ENCODE data around the gene SYTL5. TPM values are rescaled to one million over a fixed set of nuclear protein-coding genes. Genes with fewer than 3 reads are reported as not detected.

Gene SYTL5
- total and polyA plus RNA-seq, 7 experiments from 2014 or later = 0.12 TPM; not detected in 6

DNA sequence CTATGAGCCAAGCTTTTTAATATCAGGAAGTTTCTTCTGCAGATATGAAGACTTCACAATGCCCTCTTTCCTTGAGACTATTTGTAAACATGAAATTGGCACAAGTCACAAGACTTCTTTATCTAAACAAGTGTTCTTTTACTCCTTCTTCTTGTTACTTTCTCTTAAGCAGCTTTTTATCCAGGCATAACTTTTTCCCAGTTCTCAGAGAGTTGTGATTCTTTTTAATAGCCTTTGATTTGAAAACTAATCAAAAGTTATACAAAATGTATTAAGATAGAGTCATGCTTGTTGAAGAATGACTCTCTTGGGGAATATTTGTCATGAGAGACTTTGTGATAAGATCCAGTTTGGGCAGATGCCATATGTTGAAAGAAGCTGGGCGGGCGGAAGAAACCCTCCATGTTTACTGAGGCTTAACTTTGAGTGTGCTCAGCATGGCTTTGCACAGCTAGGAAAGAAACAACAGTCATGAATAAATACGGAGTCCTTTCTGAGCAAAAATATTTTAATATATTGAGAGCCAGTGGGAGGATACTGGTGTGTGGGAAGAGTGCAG lies 39.3 kb downstream of the SYTL5 start:
- Histone ChIP-seq H3K36me3 (ENCODE audit: control insufficient read depth in 2 of 3, insufficient read depth in 3 of 3, low read length in 3 of 3) (no peaks in the 10 kb centered on the region), H3K27ac (ENCODE audit: low read depth, low read length) (no peak overlapping the region), H3K9me3 (ENCODE audit: control insufficient read depth in 2 of 3, low read length in 3 of 3) (no peaks in the 10 kb centered on the region), H3K4me1 (ENCODE audit: control insufficient read depth in 2 of 2, insufficient read depth in 2 of 2, low read length in 2 of 2) (no peaks in the 10 kb centered on the region), H3K27me3 (ENCODE audit: control insufficient read depth in 2 of 2, insufficient read depth in 2 of 2, low read length in 2 of 2) (no peaks in the 10 kb centered on the region), H3K4me3 (ENCODE audit: low read length) (no peak overlapping the region)
- H3K27me3 Mint-ChIP-seq = peaks cover 0 to 5% (median 0%) of the 10 kb centered on the region in 5 donors
- peaks cover 0 to 6% (median 0%) of the 10 kb centered on the region in 11 donors for H3K9me3 Mint-ChIP-seq
- intact Hi-C loops (cut with micrococcal nuclease) = no loop called here
- ATAC-seq = no peak
- DNase-seq = no peak
- H3K27ac Mint-ChIP-seq = no peak overlapping the region
- POLR2A ChIA-PET = no interaction called here
- no peaks in the 10 kb centered on the region for H3K36me3 Mint-ChIP-seq
- H3K4me3 Mint-ChIP-seq = no peak overlapping the region
- no peaks in the 10 kb centered on the region for H3K4me1 Mint-ChIP-seq
- CTCF ChIA-PET = no interaction called here

GRCh38 chrX:38048886-38049285 lies 42.5 kb downstream of the SYTL5 start:
- H3K27ac Mint-ChIP-seq = no peak overlapping the region
- no peak overlapping the region for H3K4me3 Mint-ChIP-seq

DNA sequence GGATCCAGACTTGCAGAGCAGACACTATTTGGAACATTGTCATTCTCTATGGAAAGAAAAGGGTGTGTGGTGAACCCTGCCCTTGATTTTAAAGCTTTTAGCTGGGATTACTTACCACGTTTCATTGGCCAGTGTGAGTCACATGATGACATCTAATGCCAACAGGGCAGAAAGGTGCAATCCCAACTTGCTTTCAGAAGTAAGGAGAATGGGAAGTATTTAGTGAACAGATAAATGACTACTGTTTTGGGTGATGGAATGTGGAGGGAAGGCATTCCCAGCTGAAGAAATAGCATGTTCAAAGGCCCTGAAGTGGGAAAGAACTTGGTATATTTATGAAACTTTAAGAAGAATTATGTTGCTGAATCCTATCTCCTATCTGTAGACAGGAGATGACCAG lies 44.5 kb downstream of the SYTL5 start:
- Histone ChIP-seq H3K27me3 (ENCODE audit: control insufficient read depth in 2 of 2, insufficient read depth in 2 of 2, low read length in 2 of 2) (no peaks in the 10 kb centered on the region), H3K4me3 (ENCODE audit: low read length) (no peak overlapping the region), H3K27ac (ENCODE audit: low read depth, low read length) (no peak overlapping the region), H3K36me3 (ENCODE audit: control insufficient read depth in 2 of 3, insufficient read depth in 3 of 3, low read length in 3 of 3) (no peaks in the 10 kb centered on the region), H3K4me1 (ENCODE audit: control insufficient read depth in 2 of 2, insufficient read depth in 2 of 2, low read length in 2 of 2) (no peaks in the 10 kb centered on the region), H3K9me3 (ENCODE audit: control insufficient read depth in 2 of 3, low read length in 3 of 3) (no peaks in the 10 kb centered on the region)
- ATAC-seq (no peak), DNase-seq (no peak)
- H3K27me3 Mint-ChIP-seq = peaks cover 0 to 5% (median 0%) of the 10 kb centered on the region in 5 donors
- H3K9me3 Mint-ChIP-seq = peaks cover 0 to 5% (median 0%) of the 10 kb centered on the region in 11 donors
- ChIA-PET POLR2A (no interaction called here), CTCF (no interaction called here)
- no peaks in the 10 kb centered on the region for H3K36me3 Mint-ChIP-seq
- no peak overlapping the region for H3K27ac Mint-ChIP-seq
- no peaks in the 10 kb centered on the region for H3K4me1 Mint-ChIP-seq
- H3K4me3 Mint-ChIP-seq = no peak overlapping the region
- intact Hi-C loops (cut with micrococcal nuclease) = no loop called here

More at GRCh38 chrX:38048886-38049285, 42.5 kb downstream of the SYTL5 start:
- no peaks in the 10 kb centered on the region for H3K9me3 ChIP-seq (ENCODE audit: control insufficient read depth in 2 of 3, low read length in 3 of 3)
- no peaks in the 10 kb centered on the region for H3K4me1 ChIP-seq (ENCODE audit: control insufficient read depth in 2 of 2, insufficient read depth in 2 of 2, low read length in 2 of 2)
- DNase-seq (no peak), ATAC-seq (no peak)
- no peaks in the 10 kb centered on the region for H3K36me3 Mint-ChIP-seq
- H3K27me3 Mint-ChIP-seq = peaks cover 0 to 5% (median 0%) of the 10 kb centered on the region in 5 donors
- H3K27ac ChIP-seq (ENCODE audit: low read depth, low read length) = no peak overlapping the region
- no peaks in the 10 kb centered on the region for H3K27me3 ChIP-seq (ENCODE audit: control insufficient read depth in 2 of 2, insufficient read depth in 2 of 2, low read length in 2 of 2)
- intact Hi-C loops (cut with micrococcal nuclease) = no loop called here
- H3K9me3 Mint-ChIP-seq = peaks cover 0 to 6% (median 0%) of the 10 kb centered on the region in 11 donors
- no peaks in the 10 kb centered on the region for H3K36me3 ChIP-seq (ENCODE audit: control insufficient read depth in 2 of 3, insufficient read depth in 3 of 3, low read length in 3 of 3)
- ChIA-PET POLR2A (no interaction called here), CTCF (no interaction called here)
- no peaks in the 10 kb centered on the region for H3K4me1 Mint-ChIP-seq
- no peak overlapping the region for H3K4me3 ChIP-seq (ENCODE audit: low read length)

DNA sequence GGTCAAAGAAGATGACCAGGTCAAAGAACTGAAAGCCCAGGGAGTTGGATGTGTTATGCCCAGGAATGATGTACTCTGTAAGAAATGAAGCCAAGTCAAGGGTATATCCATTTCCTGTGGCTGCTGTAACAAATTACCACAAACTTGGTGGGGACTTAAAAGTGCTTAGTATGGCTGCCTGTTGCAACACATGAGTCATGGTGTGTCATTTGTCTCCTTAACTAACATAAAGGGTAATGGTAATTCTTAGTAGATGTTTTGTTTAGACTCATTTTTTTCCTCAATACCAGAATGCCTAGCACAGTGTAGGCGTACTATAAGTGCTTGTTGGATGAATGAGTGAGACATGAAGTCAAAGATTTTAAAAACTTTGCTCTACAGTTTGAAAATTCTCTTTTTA lies 45.7 kb downstream of the SYTL5 start:
- no peak overlapping the region for H3K27ac ChIP-seq (ENCODE audit: low read depth, low read length)
- H3K9me3 ChIP-seq (ENCODE audit: control insufficient read depth in 2 of 3, low read length in 3 of 3) = no peaks in the 10 kb centered on the region
- POLR2A ChIA-PET = no interaction called here
- H3K4me1 ChIP-seq (ENCODE audit: control insufficient read depth in 2 of 2, insufficient read depth in 2 of 2, low read length in 2 of 2) = no peaks in the 10 kb centered on the region
- CTCF ChIA-PET = no interaction called here
- peaks cover 0 to 7% (median 0%) of the 10 kb centered on the region in 11 donors for H3K9me3 Mint-ChIP-seq
- H3K4me3 ChIP-seq (ENCODE audit: low read length) = no peak overlapping the region
- ATAC-seq (no peak), DNase-seq (no peak)
- intact Hi-C loops (cut with micrococcal nuclease) = no loop called here
- H3K36me3 Mint-ChIP-seq = no peaks in the 10 kb centered on the region
- H3K4me1 Mint-ChIP-seq = no peaks in the 10 kb centered on the region
- peaks cover 0 to 5% (median 0%) of the 10 kb centered on the region in 5 donors for H3K27me3 Mint-ChIP-seq
- H3K4me3 Mint-ChIP-seq = no peak overlapping the region
- no peaks in the 10 kb centered on the region for H3K36me3 ChIP-seq (ENCODE audit: control insufficient read depth in 2 of 3, insufficient read depth in 3 of 3, low read length in 3 of 3)
- H3K27me3 ChIP-seq (ENCODE audit: control insufficient read depth in 2 of 2, insufficient read depth in 2 of 2, low read length in 2 of 2) = no peaks in the 10 kb centered on the region
- H3K27ac Mint-ChIP-seq = no peak overlapping the region

GRCh38 chrX:38055170-38055847 lies 49.0 kb downstream of the SYTL5 start:
- Mint-ChIP-seq H3K27ac (no peak overlapping the region), H3K36me3 (no peaks in the 10 kb centered on the region)
- CTCF ChIA-PET = no interaction called here

DNA sequence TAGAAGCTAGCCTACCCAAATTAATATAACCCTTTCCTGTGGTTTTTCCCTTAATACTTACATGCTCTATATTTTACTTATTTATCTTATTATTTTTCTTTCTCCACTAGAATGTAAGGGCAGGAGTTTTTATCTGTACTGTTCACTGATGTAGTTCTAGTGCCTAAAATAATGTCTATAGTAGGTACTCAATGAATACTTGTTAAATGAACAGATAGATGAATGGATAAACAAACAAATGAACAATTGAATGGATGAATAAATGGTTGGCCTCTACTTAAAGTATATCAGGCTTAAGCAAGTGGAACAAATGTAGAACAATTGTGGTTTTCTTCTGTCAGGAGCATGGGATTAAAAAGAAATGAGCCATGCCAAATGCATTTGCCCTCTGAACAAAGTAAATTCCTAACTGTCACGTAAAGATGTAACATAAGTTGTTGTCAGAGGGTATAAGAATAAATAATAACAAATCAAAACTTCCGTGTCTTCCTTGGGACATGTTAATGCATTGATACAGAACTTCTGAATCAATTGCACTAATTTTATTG lies 54.1 kb downstream of the SYTL5 start:
- CTCF ChIA-PET = no interaction called here
- Histone ChIP-seq H3K9me3 (ENCODE audit: control insufficient read depth in 2 of 3, low read length in 3 of 3) (no peaks in the 10 kb centered on the region), H3K4me1 (ENCODE audit: control insufficient read depth in 2 of 2, insufficient read depth in 2 of 2, low read length in 2 of 2) (no peaks in the 10 kb centered on the region), H3K36me3 (ENCODE audit: control insufficient read depth in 2 of 3, insufficient read depth in 3 of 3, low read length in 3 of 3) (no peaks in the 10 kb centered on the region), H3K27me3 (ENCODE audit: control insufficient read depth in 2 of 2, insufficient read depth in 2 of 2, low read length in 2 of 2) (no peaks in the 10 kb centered on the region), H3K27ac (ENCODE audit: low read depth, low read length) (no peak overlapping the region), H3K4me3 (ENCODE audit: low read length) (no peak overlapping the region)
- Mint-ChIP-seq H3K4me3 (no peak overlapping the region), H3K27ac (no peak overlapping the region), H3K9me3 (peaks cover 0 to 5% (median 0%) of the 10 kb centered on the region in 11 donors), H3K36me3 (no peaks in the 10 kb centered on the region), H3K4me1 (no peaks in the 10 kb centered on the region), H3K27me3 (peaks cover 0 to 14% (median 2%) of the 10 kb centered on the region in 5 donors)
- POLR2A ChIA-PET = no interaction called here
- ATAC-seq (no peak), DNase-seq (no peak)
- intact Hi-C loops (cut with micrococcal nuclease) = no loop called here

More at GRCh38 chrX:38055170-38055847, 49.0 kb downstream of the SYTL5 start:
- Mint-ChIP-seq H3K9me3 (peaks cover 0 to 5% (median 0%) of the 10 kb centered on the region in 11 donors), H3K27me3 (peaks cover 0 to 12% (median 0%) of the 10 kb centered on the region in 5 donors), H3K4me3 (no peak overlapping the region), H3K4me1 (no peaks in the 10 kb centered on the region)
- H3K27ac ChIP-seq (ENCODE audit: low read depth, low read length) = no peak overlapping the region
- intact Hi-C loops (cut with micrococcal nuclease) = no loop called here
- H3K4me1 ChIP-seq (ENCODE audit: control insufficient read depth in 2 of 2, insufficient read depth in 2 of 2, low read length in 2 of 2) = no peaks in the 10 kb centered on the region
- no peak for ATAC-seq
- H3K4me3 ChIP-seq (ENCODE audit: low read length) = no peak overlapping the region
- H3K36me3 ChIP-seq (ENCODE audit: control insufficient read depth in 2 of 3, insufficient read depth in 3 of 3, low read length in 3 of 3) = no peaks in the 10 kb centered on the region
- no peak for DNase-seq
- H3K27me3 ChIP-seq (ENCODE audit: control insufficient read depth in 2 of 2, insufficient read depth in 2 of 2, low read length in 2 of 2) = no peaks in the 10 kb centered on the region
- POLR2A ChIA-PET = no interaction called here
- H3K9me3 ChIP-seq (ENCODE audit: control insufficient read depth in 2 of 3, low read length in 3 of 3) = no peaks in the 10 kb centered on the region

GRCh38 chrX:38061335-38061734 lies 55.0 kb downstream of the SYTL5 start:
- no peaks in the 10 kb centered on the region for H3K36me3 ChIP-seq (ENCODE audit: control insufficient read depth in 2 of 3, insufficient read depth in 3 of 3, low read length in 3 of 3)

More at GRCh38 chrX:38061335-38061734, 55.0 kb downstream of the SYTL5 start:
- Histone ChIP-seq H3K27ac (ENCODE audit: low read depth, low read length) (no peak overlapping the region), H3K4me3 (ENCODE audit: low read length) (no peak overlapping the region), H3K4me1 (ENCODE audit: control insufficient read depth in 2 of 2, insufficient read depth in 2 of 2, low read length in 2 of 2) (no peaks in the 10 kb centered on the region), H3K27me3 (ENCODE audit: control insufficient read depth in 2 of 2, insufficient read depth in 2 of 2, low read length in 2 of 2) (no peaks in the 10 kb centered on the region), H3K9me3 (ENCODE audit: control insufficient read depth in 2 of 3, low read length in 3 of 3) (no peaks in the 10 kb centered on the region)
- Mint-ChIP-seq H3K4me1 (no peaks in the 10 kb centered on the region), H3K27me3 (peaks cover 0 to 16% (median 3%) of the 10 kb centered on the region in 5 donors), H3K4me3 (no peak overlapping the region), H3K36me3 (no peaks in the 10 kb centered on the region), H3K9me3 (peaks cover 0 to 1% (median 0%) of the 10 kb centered on the region in 11 donors), H3K27ac (no peak overlapping the region)
- ChIA-PET POLR2A (no interaction called here), CTCF (no interaction called here)
- DNase-seq = no peak
- no peak for ATAC-seq
- intact Hi-C loops (cut with micrococcal nuclease) = no loop called here
